SK-N-SH (cell line): ENCODE measurements around the gene OCA2. TPM values are rescaled to one million over a fixed set of nuclear protein-coding genes. Genes with fewer than 3 reads are reported as not detected.

Source experiments
- CTCF ChIA-PET: fragments of 300-600, 350-600 bp; formaldehyde crosslinking; extraction: SDS; loops from one replicate; lab custom pipeline; 2021; lab: Yijun Ruan, JAX
- POLR2A ChIA-PET: fragments of 350-600 bp; sonication (Branson Sonifier 250); formaldehyde crosslinking; extraction: SDS; loops from one replicate; lab custom pipeline; 2020; ENCODE audit warnings: antibody characterized with exemption, inconsistent platforms; lab: Yijun Ruan, JAX
- DNase-seq: peaks from one replicate; pipeline ENCODE4 v3.0.0; 2012
- H2AFZ ChIP-seq: fragments of 200-600 bp; sonication (generic); 2 replicates; pipeline ENCODE4 v1.8.1; 2016; ENCODE audit warnings: antibody characterized with exemption, mild to moderate bottlenecking, low read depth
- H3F3A ChIP-seq: fragments of 200-600 bp; sonication (generic); replicated peaks from 2 replicates; pipeline ENCODE3; 2016; ENCODE audit warnings: antibody characterized with exemption, mild to moderate bottlenecking; ENCODE audit not compliant: insufficient read depth
- H3K27ac ChIP-seq, 2 experiments: fragments of 200-500 bp in 1 of 2; fragments of 200-600 bp in 1 of 2; sonication (Bioruptor generic) in 1 of 2; sonication (generic), shearing (Covaris generic) in 1 of 2; 2 replicates each; pipeline versions ENCODE4 v1.5.1 to v1.6.1; 2014 to 2016; ENCODE audit warnings: low read depth in 2 of 2, inconsistent platforms in 1 of 2, low read length in 1 of 2, mild to moderate bottlenecking in 1 of 2, mixed read lengths in 1 of 2
- H3K27me3 ChIP-seq: fragments of 200-600 bp; sonication (generic), shearing (Covaris generic); 2 replicates; pipeline ENCODE4 v1.6.1; 2016; ENCODE audit warnings: mixed run types; ENCODE audit not compliant: insufficient read depth
- H3K36me3 ChIP-seq, 2 experiments: fragments of 200-500 bp in 1 of 2; fragments of 200-600 bp in 1 of 2; sonication (Bioruptor generic) in 1 of 2; sonication (generic) in 1 of 2; replicated peaks in 1 of 2; 2 replicates each; pipeline versions ENCODE3 to v1.5.1; 2014 to 2016; ENCODE audit warnings: low read length in 1 of 2, mild to moderate bottlenecking in 1 of 2; ENCODE audit not compliant: insufficient read depth in 2 of 2, control insufficient read depth in 1 of 2
- H3K4me1 ChIP-seq, 2 experiments: fragments of 200-500 bp in 1 of 2; fragments of 200-600 bp in 1 of 2; sonication (Bioruptor generic) in 1 of 2; sonication (generic), shearing (Covaris generic) in 1 of 2; 2 replicates each; pipeline versions ENCODE4 v1.5.1 to v1.6.1; 2014 to 2016; ENCODE audit warnings: low read depth in 1 of 2, low read length in 1 of 2, mixed run types in 1 of 2; ENCODE audit not compliant: insufficient read depth in 2 of 2, control insufficient read depth in 1 of 2
- H3K4me2 ChIP-seq: fragments of 200-600 bp; sonication (generic), shearing (Covaris generic); 2 replicates; pipeline ENCODE4 v1.6.1; 2017; ENCODE audit warnings: mixed run types
- H3K4me3 ChIP-seq, 2 experiments: fragments of 200-500 bp in 1 of 2; fragments of 200-600 bp in 1 of 2; sonication (Bioruptor generic) in 1 of 2; sonication (generic), shearing (Covaris generic) in 1 of 2; 2 replicates each; pipeline versions ENCODE4 v1.5.1 to v1.8.1; 2014 to 2016; ENCODE audit warnings: low read depth in 2 of 2, inconsistent platforms in 1 of 2, low read length in 1 of 2, mild to moderate bottlenecking in 1 of 2, mixed read lengths in 1 of 2, moderate library complexity in 1 of 2
- H3K79me2 ChIP-seq: fragments of 200-600 bp; sonication (generic); 2 replicates; pipeline ENCODE4 v1.8.1; 2017; ENCODE audit warnings: mild to moderate bottlenecking; ENCODE audit not compliant: insufficient read depth
- H3K9ac ChIP-seq: fragments of 200-600 bp; sonication (generic); 2 replicates; pipeline ENCODE4 v1.6.1; 2017; ENCODE audit warnings: mixed run types
- H3K9me2 ChIP-seq: fragments of 200-600 bp; sonication (generic); 2 replicates; pipeline ENCODE4 v1.6.1; 2017; ENCODE audit warnings: mixed run types
- H3K9me3 ChIP-seq: fragments of 200-600 bp; sonication (generic); 2 replicates; pipeline ENCODE4 v1.6.1; 2017; ENCODE audit warnings: mixed run types, mild to moderate bottlenecking, moderate library complexity
- H4K20me1 ChIP-seq: fragments of 200-600 bp; sonication (generic); 2 replicates; pipeline ENCODE4 v1.6.1; 2017; ENCODE audit warnings: mild to moderate bottlenecking, mixed run types; ENCODE audit not compliant: insufficient read depth
- CTCF ChIP-seq: fragments of 200-600 bp; sonication (generic); IDR thresholded peaks from 2 replicates; pipeline ENCODE4 v1.6.1; 2017; ENCODE audit warnings: antibody characterized with exemption, mild to moderate bottlenecking, moderate library complexity
- EP300 ChIP-seq, 2 experiments: IDR thresholded peaks; 2 replicates each; pipeline versions ENCODE4 v1.4.0 to v1.6.1; 2012; ENCODE audit warnings: borderline replicate concordance in 1 of 2, low read depth in 1 of 2, low read length in 1 of 2
- EZH2phosphoT487 ChIP-seq: fragments of 200-600 bp; sonication (generic); IDR thresholded peaks from 2 replicates; pipeline ENCODE4 v1.6.1; 2017; ENCODE audit warnings: low read depth, mixed run types, mild to moderate bottlenecking, antibody characterized with exemption, moderate library complexity, borderline replicate concordance
- GATA2 ChIP-seq: sonication (generic); formaldehyde crosslinking; IDR thresholded peaks from 2 replicates; pipeline ENCODE4 v1.5.0; 2020; ENCODE audit warnings: mild to moderate bottlenecking, missing genetic modification reagents
- IRF3 ChIP-seq: fragments of 150-350 bp; IDR thresholded peaks from 2 replicates; pipeline ENCODE4 v1.6.1; 2016; ENCODE audit warnings: mild to moderate bottlenecking, low read depth, low read length
- JUND ChIP-seq: IDR thresholded peaks from 2 replicates; pipeline ENCODE4 v1.4.0; 2012
- MAX ChIP-seq: IDR thresholded peaks from 2 replicates; pipeline ENCODE4 v1.4.0; 2012; ENCODE audit warnings: low read depth
- MEF2A ChIP-seq: IDR thresholded peaks from 2 replicates; pipeline ENCODE4 v1.4.0; 2012; ENCODE audit warnings: low read depth, borderline replicate concordance
- PBX3 ChIP-seq: IDR thresholded peaks from 2 replicates; pipeline ENCODE4; 2012
- RAD21 ChIP-seq: IDR thresholded peaks from 2 replicates; pipeline ENCODE4 v1.6.1; 2012; ENCODE audit warnings: mild to moderate bottlenecking, low read length
- REST ChIP-seq: IDR thresholded peaks from 2 replicates; pipeline ENCODE4 v1.6.1; 2012; ENCODE audit warnings: mild to moderate bottlenecking, low read depth, low read length, moderate library complexity
- RFX5 ChIP-seq: IDR thresholded peaks from 2 replicates; pipeline ENCODE4 v1.6.1; 2012; ENCODE audit warnings: mild to moderate bottlenecking, improper control_type of control experiment, low read length
- TAF1 ChIP-seq: IDR thresholded peaks from 2 replicates; pipeline ENCODE4 v1.6.1; 2012; ENCODE audit warnings: low read depth, mild to moderate bottlenecking, low read length, moderate library complexity, borderline replicate concordance
- USF1 ChIP-seq: IDR thresholded peaks from 2 replicates; pipeline ENCODE4 v1.4.0; 2012; ENCODE audit warnings: low read depth, borderline replicate concordance
- USF2 ChIP-seq: fragments of 150-350 bp; IDR thresholded peaks from 2 replicates; pipeline ENCODE4 v1.6.1; 2017; ENCODE audit warnings: antibody characterized with exemption, low read length, low read depth, borderline replicate concordance
- ZBTB33 ChIP-seq: IDR thresholded peaks from 2 replicates; pipeline ENCODE4 v1.4.0; 2012; ENCODE audit warnings: low read depth, borderline replicate concordance
- WGBS: methylation state at CpG from one replicate; pipeline ENCODE4 v1.1.6; 2017; ENCODE audit warnings: low lambda C conversion rate; 5-methylcytosine and 5-hydroxymethylcytosine counted together
- polyA plus RNA-seq, 3 experiments: library from polyadenylated mRNA; depleted of rRNA; stranded (reverse); fragments of >200 nt; gene quantifications; 2 replicates each; pipeline ENCODE4 v1.2.3, GENCODE V29; 2012

OCA2 gene
- polyA plus RNA-seq, 1 of the 3 experiments (the other 2 are of a cell fraction) = 0.16 TPM

- TF ChIP-seq CTCF (no peak), RAD21 (no peak), GATA2 (CRISPR knock-in tag) (no peak), MEF2A (no peak), EP300 (IDR thresholded peaks at IDR 0.05; ENCODE audit: borderline replicate concordance in 1 of 2, low read depth in 1 of 2, low read length in 1 of 2) (no peak), PBX3 (no peak), ZBTB33 (no peak), RFX5 (no peak), USF1 (no peak)
Observed at GRCh38 chr15:28115871-28116270, 16.8 kb upstream of the OCA2 start (continued).

- Histone ChIP-seq H4K20me1 (no peaks in the 10 kb centered on the region), H3K4me3 (no peak overlapping the region), H3K9me2 (no peaks in the 10 kb centered on the region), H2AFZ (no peak overlapping the region), H3K4me1 (no peaks in the 10 kb centered on the region), H3K36me3 (peaks cover 12 to 64% of the 10 kb centered on the region in 2 experiments), H3K79me2 (no peaks in the 10 kb centered on the region), H3K9ac (no peak overlapping the region), H3K27ac (no peak overlapping the region), H3K9me3 (no peaks in the 10 kb centered on the region), H3K27me3 (no peaks in the 10 kb centered on the region), H3K4me2 (no peak overlapping the region), H3F3A (peaks cover 4% of the 10 kb centered on the region)
- no peak for DNase-seq
- ChIA-PET POLR2A (no interaction called here), CTCF (interaction anchor here (1.2 to 2.7 kb wide), 5 partner anchors 11 to 1226 kb away, joined by 3 to 19 read pairs (median 6); no protein-coding TSS in a partner anchor)
- 96% methylated on average over 23 of the region's 23 CpGs for WGBS
- no peak for TF ChIP-seq JUND
- TF ChIP-seq REST = no peak
- no peak for TF ChIP-seq EZH2phosphoT487
- no peak for TF ChIP-seq GATA2 (CRISPR knock-in tag)
- TF ChIP-seq IRF3 = no peak
- no peak for TF ChIP-seq TAF1
- no peak for TF ChIP-seq USF2
- TF ChIP-seq RFX5 = no peak
- TF ChIP-seq MAX = no peak
Observed at GRCh38 chr15:28114721-28115622, 15.9 kb upstream of the OCA2 start.
